ENCODE results near the gene TREM1.
"Not testable (repeated sequence)": the region's sequence is repeated elsewhere in the genome, so short reads cannot be mapped to it uniquely, and the experiment has no call there.

The TREM1 gene

DNA sequence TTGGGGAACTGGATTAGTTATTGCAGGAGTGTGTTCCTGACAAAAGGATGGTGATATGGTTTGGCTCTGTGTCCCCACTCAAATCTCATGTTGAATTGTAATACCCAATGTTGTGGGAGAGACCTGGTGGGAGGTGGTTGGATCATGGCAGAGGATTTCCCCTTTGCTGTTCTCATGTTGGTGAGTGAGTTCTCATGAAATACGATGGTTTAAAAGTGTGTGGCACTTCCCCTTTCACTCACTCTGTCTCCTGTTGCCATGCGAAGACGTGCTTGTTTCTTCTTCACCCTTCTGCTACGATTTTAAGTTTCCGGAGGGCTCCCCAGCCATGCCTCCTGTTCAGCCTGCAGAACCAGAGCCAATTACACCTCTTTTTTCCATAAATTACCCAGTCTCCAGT lies 16.2 kb upstream of the TREM1 start:
- DNase-seq = no peak
- intact Hi-C loops (cut with DNase I) = loop anchor here (10.0 kb wide), 1 partner anchor 208 kb away; no protein-coding TSS in a partner anchor

GRCh38 chr6:41298785-41299502 lies 12.5 kb upstream of the TREM1 start:
- intact Hi-C loops (cut with DNase I) = no loop called here

GRCh38 chr6:41297248-41297647 lies 10.8 kb upstream of the TREM1 start:
- intact Hi-C loops (cut with DNase I); DNase-seq: not testable (repeated sequence)

More at GRCh38 chr6:41298785-41299502, 12.5 kb upstream of the TREM1 start:
- no peak for DNase-seq

- intact Hi-C loops (cut with DNase I) = no loop called here
- no peak for DNase-seq
These were observed 7.9 kb upstream of the TREM1 start for GRCh38 chr6:41294214-41294872.

GRCh38 chr6:41291717-41292116 lies 5.2 kb upstream of the TREM1 start:
- intact Hi-C loops (cut with DNase I) = no loop called here
- no peak for DNase-seq

GRCh38 chr6:41289815-41290214 lies 3.3 kb upstream of the TREM1 start:
- no peak for DNase-seq
- intact Hi-C loops (cut with DNase I) = no loop called here

DNA sequence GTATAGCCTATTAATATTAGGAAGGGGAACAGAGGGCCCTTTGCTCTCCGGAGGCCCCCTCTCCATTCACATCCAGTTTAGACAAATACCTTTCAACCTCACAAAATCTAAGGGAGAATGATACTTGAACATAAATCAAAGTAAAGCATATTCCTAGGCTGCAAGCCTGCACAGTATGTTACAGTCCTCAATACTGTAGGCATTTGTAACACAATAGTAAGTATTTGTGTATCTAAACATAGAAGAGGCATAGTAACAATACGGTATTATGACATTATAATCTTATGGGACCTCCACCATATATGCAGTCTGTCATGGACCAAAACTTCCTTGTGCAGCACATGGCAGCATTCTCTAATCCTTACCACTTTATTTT lies 2.3 kb upstream of the TREM1 start:
- intact Hi-C loops (cut with DNase I) = no loop called here

DNA sequence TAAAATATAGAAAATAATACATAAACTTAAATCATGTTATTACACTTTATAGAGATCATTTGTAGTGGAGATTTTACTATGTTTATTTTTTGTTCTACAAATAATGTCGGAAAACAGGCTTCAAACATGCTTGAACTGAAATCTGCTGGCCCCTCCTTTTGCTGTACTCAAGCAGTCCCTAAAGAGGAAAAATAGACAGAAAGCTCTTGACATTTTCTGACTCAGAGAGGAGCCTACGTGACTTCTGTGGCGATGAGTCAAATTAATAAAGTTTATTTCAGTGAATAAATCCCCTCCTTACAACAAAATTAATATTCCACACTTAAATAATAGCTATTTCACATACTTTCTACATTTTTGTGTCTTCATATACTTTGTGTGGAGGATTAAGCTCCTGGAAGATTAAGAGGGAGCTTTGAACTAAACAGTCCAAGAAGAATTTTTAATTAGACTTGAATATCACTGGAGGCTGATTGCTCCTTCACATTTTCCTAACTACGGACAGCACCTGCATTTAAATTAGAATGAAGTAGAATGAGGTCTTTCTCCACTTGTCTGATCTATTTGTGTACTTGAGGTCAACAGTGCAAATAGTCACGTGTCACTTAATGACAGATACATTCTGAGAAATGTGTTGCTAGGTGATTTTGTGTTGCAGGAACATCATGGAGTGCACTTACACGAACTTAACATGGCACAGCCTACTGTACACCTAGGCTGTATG lies 1.7 kb upstream of the TREM1 start:
- intact Hi-C loops (cut with DNase I) = no loop called here
- DNase-seq = peak in 3 of 42 donors; percentile 20 to 29 (median 28)

More for the DNA sequence above, 2.3 kb upstream of the TREM1 start:
- no peak for DNase-seq

GRCh38 chr6:41284726-41285125 lies 1.8 kb downstream of the TREM1 start:
- intact Hi-C loops (cut with DNase I) = no loop called here
- DNase-seq = no peak

DNA sequence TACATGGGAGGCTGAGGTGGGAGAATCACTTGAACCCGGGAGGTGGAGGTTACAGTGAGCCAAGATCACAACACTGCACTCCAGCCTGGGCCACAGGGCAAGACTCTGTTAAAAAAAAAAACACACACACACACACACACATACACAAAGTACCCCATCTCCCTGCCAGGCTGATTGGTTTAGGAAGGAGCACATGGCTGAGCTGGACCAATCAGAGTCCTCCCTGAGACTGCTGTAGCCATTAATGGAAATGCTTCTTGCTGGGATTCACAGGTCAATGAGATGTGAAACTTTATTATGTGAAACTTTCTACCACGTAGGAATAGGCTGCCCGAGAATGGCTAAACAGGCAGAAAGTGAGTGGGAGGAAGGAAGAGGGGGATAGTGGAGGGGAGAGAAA lies 2.9 kb downstream of the TREM1 start:
- DNase-seq = no peak
- intact Hi-C loops (cut with DNase I) = no loop called here

GRCh38 chr6:41280381-41281057 lies 6.0 kb downstream of the TREM1 start:
- intact Hi-C loops (cut with DNase I) = no loop called here
- peak in 1 of 42 donors; percentile 24 for DNase-seq

GRCh38 chr6:41278699-41279405 lies 7.6 kb downstream of the TREM1 start:
- peak in 19 of 42 donors; percentile 17 to 67 (median 33) for DNase-seq
- intact Hi-C loops (cut with DNase I) = no loop called here

DNA sequence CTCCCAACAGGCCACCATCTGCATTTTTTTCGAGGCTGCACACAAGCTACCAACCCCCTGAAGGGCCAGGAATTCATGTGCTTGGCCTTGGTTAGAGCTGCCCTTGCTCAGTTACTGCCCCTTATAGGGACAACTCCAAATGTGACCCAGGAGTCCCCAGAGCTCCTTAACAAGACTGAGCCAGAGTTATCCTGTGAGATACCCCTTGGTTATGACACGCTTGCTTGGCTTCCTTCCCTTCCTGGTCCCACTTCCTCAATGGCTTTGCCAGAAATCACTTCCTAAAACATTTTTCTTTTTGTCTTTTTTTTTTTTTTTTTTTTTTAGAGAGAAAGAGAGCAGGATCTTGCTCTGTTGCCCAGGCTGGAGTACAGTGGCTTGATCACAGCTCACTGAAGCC lies 8.9 kb downstream of the TREM1 start:
- DNase-seq = no peak
- intact Hi-C loops (cut with DNase I) = no loop called here

- DNase-seq = no peak
- intact Hi-C loops (cut with DNase I) = no loop called here
These were observed 11.0 kb downstream of the TREM1 start for GRCh38 chr6:41275489-41275888.

DNA sequence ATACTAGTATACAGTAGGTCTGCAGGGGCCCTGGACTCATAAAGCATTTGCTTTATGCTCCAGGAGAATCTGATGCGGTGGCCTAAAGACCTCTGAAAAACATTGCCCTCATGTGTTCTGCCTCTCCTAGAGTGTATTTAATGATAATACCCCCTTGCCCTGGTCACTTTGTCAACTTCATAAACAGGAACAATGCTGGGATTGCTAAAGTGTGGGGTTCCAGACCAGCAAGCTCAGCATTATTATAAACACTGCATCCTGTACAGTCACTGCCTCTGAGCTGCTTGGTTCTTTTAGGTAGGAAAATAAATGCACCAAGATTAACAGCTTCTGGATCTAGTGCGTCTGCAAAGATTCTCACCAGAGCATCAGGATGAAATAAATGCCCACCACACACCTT lies 12.2 kb downstream of the TREM1 start:
- DNase-seq = no peak
- intact Hi-C loops (cut with DNase I) = no loop called here

DNA sequence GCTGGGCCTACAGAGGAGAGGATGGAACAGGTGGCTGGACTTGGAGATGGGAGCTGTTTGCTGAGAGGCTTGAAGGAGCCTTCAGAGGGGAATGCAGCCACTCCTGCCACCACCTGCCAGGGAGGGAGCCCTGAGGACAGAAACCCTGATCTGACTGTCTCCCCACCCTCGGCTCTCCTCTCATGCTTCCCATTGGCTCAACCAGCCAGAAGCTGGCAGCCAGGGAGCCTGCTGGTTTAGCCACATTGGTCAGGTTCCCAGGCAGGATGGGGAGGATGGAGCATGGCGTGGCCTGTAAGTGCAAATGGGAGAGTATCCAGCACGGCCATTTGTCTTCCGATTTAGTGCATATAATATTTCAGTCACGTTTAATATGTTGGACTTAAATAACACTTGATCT lies 12.8 kb downstream of the TREM1 start:
- intact Hi-C loops (cut with DNase I) = no loop called here

GRCh38 chr6:41272591-41273240 lies 13.8 kb downstream of the TREM1 start:
- DNase-seq = no peak

More for the DNA sequence above, 12.8 kb downstream of the TREM1 start:
- DNase-seq = no peak

DNA sequence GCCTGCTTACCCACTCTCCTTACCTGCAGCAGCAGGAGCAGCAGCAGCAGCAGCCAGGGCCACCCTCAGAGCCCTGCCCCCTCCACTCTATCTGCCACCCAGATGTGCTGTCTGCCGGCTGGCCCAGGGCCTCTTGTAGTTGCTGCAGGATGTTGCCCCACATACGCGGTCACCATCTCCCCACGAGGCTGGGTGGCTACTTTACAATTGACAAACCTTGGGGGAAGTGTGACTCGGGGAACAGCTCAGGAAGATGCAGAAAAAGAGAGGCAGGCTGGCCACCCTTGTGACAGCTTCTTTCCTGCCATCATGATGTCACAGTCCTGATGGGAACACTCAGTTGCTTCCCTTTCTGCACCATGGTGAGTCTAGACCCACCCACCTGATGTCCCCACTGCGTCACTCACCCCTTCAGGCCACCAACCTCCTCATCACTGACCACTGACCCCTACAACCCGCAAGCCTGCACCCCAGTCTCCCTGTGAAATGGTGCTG lies 14.5 kb downstream of the TREM1 start:
- intact Hi-C loops (cut with DNase I) = no loop called here
- peak in 33 of 42 donors; percentile 9 to 81 (median 43) for DNase-seq

More at GRCh38 chr6:41272591-41273240, 13.8 kb downstream of the TREM1 start:
- intact Hi-C loops (cut with DNase I) = no loop called here
